GM18909 (cell line): ENCODE results near the gene ELAC2.

ENCODE experiments used
- ATAC-seq: cut with Tn5 transposase; IDR thresholded peaks from one replicate; pipeline ENCODE4 v1.9.1; 2021; ENCODE audit warnings: mild to moderate bottlenecking; ENCODE audit not compliant: unreplicated experiment, poor library complexity

Gene ELAC2

GRCh38 chr17:13024526-13025257 lies 6.9 kb upstream of the ELAC2 start:
- ATAC-seq: peak; percentile 94

GRCh38 chr17:13024016-13024415 lies 6.2 kb upstream of the ELAC2 start:
- ATAC-seq: no peak

- ATAC-seq: peak; percentile 13
Observed at GRCh38 chr17:13016881-13017654, 759 bp downstream of the ELAC2 start.

GRCh38 chr17:13014801-13015200 lies 3.0 kb downstream of the ELAC2 start:
- ATAC-seq: no peak

- ATAC-seq: no peak
Observed at GRCh38 chr17:13010959-13011358, 6.9 kb downstream of the ELAC2 start.

GRCh38 chr17:13008461-13008860 lies 9.4 kb downstream of the ELAC2 start:
- no peak for ATAC-seq

GRCh38 chr17:13005530-13005929 lies 12.3 kb downstream of the ELAC2 start:
- no peak for ATAC-seq

- ATAC-seq: no peak
Observed at GRCh38 chr17:13004336-13004735, 13.5 kb downstream of the ELAC2 start.

GRCh38 chr17:13003927-13004326 lies 13.9 kb downstream of the ELAC2 start:
- ATAC-seq: no peak

GRCh38 chr17:13003454-13003851 lies 14.4 kb downstream of the ELAC2 start:
- peak; percentile 26 for ATAC-seq

- peak; percentile 53 for ATAC-seq
Observed at GRCh38 chr17:13002761-13003453, 14.9 kb downstream of the ELAC2 start.

GRCh38 chr17:13001991-13002615 lies 15.7 kb downstream of the ELAC2 start:
- no peak for ATAC-seq

- no peak for ATAC-seq
Observed at GRCh38 chr17:13000561-13000960, 17.3 kb downstream of the ELAC2 start.

GRCh38 chr17:12998874-12999273 lies 19.0 kb downstream of the ELAC2 start:
- no peak for ATAC-seq

GRCh38 chr17:12998461-12998860 lies 19.4 kb downstream of the ELAC2 start:
- no peak for ATAC-seq

GRCh38 chr17:12996941-12997340 lies 20.9 kb downstream of the ELAC2 start:
- no peak for ATAC-seq

GRCh38 chr17:12996357-12996756 lies 21.5 kb downstream of the ELAC2 start:
- no peak for ATAC-seq

- ATAC-seq: no peak
Observed at GRCh38 chr17:12995896-12996295, 21.9 kb downstream of the ELAC2 start.

GRCh38 chr17:12995106-12995895 lies 22.5 kb downstream of the ELAC2 start:
- no peak for ATAC-seq
